ENCODE measurements around the gene FCN2.

The FCN2 gene

DNA sequence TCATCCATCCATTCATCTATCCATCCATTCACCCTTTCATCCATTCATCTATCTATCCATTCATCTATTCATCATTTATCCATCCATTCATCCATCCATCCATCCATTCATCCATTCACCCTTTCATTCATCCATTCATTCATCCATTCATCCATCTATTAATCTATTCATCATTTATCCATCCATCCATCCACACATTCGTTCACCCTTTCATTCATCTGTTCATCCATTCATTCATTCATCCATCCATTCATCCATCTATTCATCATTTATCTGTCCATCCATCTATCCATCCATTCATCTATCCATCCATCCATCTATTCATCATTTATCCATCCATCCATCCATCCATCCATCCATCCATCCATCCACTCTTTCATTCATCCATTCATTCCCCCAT is 33.9 kb upstream of the FCN2 start:
- TF ChIP-seq, protein P1, sequence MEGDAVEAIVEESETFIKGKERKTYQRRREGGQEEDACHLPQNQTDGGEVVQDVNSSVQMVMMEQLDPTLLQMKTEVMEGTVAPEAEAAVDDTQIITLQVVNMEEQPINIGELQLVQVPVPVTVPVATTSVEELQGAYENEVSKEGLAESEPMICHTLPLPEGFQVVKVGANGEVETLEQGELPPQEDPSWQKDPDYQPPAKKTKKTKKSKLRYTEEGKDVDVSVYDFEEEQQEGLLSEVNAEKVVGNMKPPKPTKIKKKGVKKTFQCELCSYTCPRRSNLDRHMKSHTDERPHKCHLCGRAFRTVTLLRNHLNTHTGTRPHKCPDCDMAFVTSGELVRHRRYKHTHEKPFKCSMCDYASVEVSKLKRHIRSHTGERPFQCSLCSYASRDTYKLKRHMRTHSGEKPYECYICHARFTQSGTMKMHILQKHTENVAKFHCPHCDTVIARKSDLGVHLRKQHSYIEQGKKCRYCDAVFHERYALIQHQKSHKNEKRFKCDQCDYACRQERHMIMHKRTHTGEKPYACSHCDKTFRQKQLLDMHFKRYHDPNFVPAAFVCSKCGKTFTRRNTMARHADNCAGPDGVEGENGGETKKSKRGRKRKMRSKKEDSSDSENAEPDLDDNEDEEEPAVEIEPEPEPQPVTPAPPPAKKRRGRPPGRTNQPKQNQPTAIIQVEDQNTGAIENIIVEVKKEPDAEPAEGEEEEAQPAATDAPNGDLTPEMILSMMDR (conservative IDR thresholded peaks at IDR 0.05; ENCODE audit: control insufficient read depth, insufficient read depth, low read depth, low read length) = no peak
- DNase-seq (ENCODE audit: low read depth) = no peak

DNA sequence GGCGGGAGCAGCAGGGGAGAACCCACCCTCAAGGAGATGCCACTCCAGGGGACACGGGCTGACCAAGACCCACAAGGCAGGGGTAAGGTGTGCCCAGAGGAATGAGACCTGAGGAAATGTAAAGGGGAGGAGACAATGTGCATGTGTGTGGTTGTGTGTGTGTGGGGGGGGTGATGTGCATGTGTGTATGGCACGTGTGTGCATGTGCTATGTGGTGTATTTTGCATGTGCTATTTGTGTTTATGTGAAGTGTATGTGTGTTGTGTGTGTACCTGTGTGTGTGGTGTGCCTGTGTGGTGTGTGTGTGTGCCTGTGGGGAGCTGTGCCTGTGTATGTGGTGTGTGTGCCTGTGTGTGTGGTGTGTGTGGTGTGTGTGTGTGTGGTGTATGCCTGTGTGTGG is 33.5 kb upstream of the FCN2 start:
- TF ChIP-seq, protein P1 (conservative IDR thresholded peaks at IDR 0.05; ENCODE audit: control insufficient read depth, insufficient read depth, low read depth, low read length) = no peak
- no peak for DNase-seq (ENCODE audit: low read depth)
- H3K4me3 ChIP-seq (ENCODE audit: control insufficient read depth, low read depth, low read length) = no peak overlapping the region

More for the DNA sequence above, 33.9 kb upstream of the FCN2 start:
- no peak overlapping the region for H3K4me3 ChIP-seq (ENCODE audit: control insufficient read depth, low read depth, low read length)

DNA sequence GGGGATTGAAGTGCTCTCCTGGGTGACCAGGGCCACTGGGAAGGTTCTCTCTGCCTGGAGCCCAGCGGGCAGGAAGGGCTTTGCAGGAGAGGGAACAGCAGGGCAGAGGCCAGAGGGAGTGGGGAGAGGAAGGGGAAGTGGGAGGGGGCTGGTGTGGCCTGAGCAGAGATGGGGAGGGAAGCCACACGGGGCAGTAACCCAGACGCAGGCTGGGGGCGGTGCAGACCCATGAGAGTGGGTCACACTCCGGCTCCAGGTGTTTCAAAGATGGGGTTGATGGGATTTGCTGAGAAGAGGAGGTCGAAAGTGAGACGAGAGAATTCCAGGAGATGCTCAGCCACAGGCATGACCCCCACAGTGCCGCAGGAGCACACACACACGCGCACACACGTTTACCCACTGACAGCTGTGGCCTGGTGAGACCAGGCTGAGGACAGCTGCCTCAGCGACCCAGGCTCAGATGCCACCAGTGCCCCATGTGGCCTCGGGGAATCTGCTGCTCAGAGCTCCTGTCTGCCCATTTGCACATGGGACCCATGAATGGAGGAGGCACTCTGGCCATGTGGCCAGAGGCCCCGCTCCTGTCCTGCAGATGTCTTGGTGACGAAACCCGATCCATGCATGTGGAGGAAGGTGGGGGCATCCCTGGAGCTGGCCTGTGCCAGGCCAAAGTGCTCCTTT is 32.7 kb upstream of the FCN2 start:
- no peak overlapping the region for H3K4me3 ChIP-seq (ENCODE audit: control insufficient read depth, low read depth, low read length)
- DNase-seq (ENCODE audit: low read depth) = no peak
- TF ChIP-seq, protein P1 (conservative IDR thresholded peaks at IDR 0.05; ENCODE audit: control insufficient read depth, insufficient read depth, low read depth, low read length) = no peak

DNA sequence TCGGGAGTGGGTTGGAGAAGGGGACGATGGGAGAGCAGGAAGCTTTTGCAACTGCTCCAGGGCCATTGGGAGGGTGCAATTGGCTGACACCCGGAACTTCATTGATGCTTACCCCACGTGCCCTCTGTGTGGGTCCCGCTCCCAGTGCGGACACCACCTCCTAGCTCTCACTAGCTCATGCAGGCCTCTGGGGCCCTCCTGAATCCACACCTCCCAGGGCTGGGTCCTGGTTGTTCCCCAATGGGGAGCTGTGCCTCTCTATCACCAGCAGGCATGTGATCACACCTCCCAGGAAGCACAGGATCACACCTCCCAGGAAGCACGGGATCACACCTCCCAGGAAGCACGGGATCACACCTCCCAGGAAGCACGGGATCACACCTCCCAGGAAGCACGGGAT is 32.1 kb upstream of the FCN2 start:
- DNase-seq (ENCODE audit: low read depth) = no peak
- no peak overlapping the region for H3K4me3 ChIP-seq (ENCODE audit: control insufficient read depth, low read depth, low read length)
- TF ChIP-seq, protein P1 (conservative IDR thresholded peaks at IDR 0.05; ENCODE audit: control insufficient read depth, insufficient read depth, low read depth, low read length) = no peak

DNA sequence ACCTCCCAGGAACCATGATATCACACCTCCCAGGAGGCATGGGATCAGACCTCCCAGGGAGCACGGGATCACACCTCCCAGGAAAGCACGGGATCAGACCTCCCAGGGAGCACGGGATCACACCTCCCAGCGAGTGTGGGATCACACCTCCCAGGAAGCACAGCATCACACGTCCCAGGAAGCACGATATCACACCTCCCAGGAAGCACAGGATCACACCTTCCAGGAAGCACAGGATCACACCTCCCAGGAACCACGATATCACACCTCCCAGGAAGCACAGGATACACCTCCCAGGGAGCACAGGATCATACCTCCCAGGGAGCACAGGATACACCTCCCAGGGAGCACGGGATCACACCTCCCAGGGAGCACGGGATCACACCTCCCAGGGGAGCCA is 30.0 kb upstream of the FCN2 start:
- DNase-seq (ENCODE audit: low read depth) = no peak
- H3K4me3 ChIP-seq (ENCODE audit: control insufficient read depth, low read depth, low read length) = no peak overlapping the region
- TF ChIP-seq, protein P1 (conservative IDR thresholded peaks at IDR 0.05; ENCODE audit: control insufficient read depth, insufficient read depth, low read depth, low read length) = no peak

DNA sequence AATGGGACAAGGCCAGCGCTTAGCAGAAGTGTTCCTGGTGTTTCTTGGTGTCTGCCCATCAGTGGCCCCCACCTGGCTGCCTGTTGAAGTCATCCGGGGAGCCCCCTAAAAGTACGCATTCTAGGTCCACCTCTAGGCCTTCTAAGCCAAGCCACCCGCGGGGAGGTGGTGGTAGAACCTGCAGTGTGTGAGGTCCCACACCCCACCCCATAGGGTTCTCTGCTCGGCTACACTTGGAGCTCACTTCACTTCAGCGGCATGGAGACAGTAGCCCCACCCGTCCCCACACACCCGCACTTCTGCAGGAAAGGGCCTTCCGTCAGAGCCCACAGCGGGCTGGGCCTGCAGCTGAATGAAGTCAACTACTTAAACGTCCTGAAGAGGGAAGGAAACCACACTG is 29.6 kb upstream of the FCN2 start:
- H3K4me3 ChIP-seq (ENCODE audit: control insufficient read depth, low read depth, low read length) = no peak overlapping the region
- DNase-seq (ENCODE audit: low read depth) = no peak
- TF ChIP-seq, protein P1 (conservative IDR thresholded peaks at IDR 0.05; ENCODE audit: control insufficient read depth, insufficient read depth, low read depth, low read length) = no peak

All from fibroblast of mammary gland (primary cell).